HepG2 (cell line): ENCODE results near the gene IFI35. TPM values are rescaled to one million over a fixed set of nuclear protein-coding genes. Genes with fewer than 3 reads are reported as not detected.

Experiments used
- ATAC-seq: fragments of 200-7000 bp; cut with Tn5 transposase; 3 replicates; pipeline ENCODE4 v1.9.1; 2020; ENCODE audit warnings: mild to moderate bottlenecking, moderate library complexity
- BruUV-seq: library from RNA; stranded (reverse); fragments of 400-500 nt; replicated peaks from 2 replicates; lab custom pipeline; 2021; lab: Mats Ljungman, UMichigan
- CTCF ChIA-PET: fragments of 300-600 bp; formaldehyde crosslinking; extraction: SDS; loops from one replicate; lab custom pipeline; 2021; ENCODE audit warnings: low total read pairs, inconsistent platforms, low intra/inter-chr PET ratio; lab: Yijun Ruan, JAX
- POLR2A ChIA-PET: fragments of 350-600 bp; sonication (Branson Sonifier 250); formaldehyde crosslinking; loops from one replicate; lab custom pipeline; 2020; ENCODE audit warnings: antibody characterized with exemption, inconsistent platforms; lab: Yijun Ruan, JAX
- DNase-seq: peaks from one replicate; pipeline ENCODE4 v3.0.0-alpha.2; 2015; ENCODE audit warnings: low spot score
- FAIRE-seq: peaks from 3 replicates; lab custom pipeline; 2011; peaks lifted over from hg19 to GRCh38; lab: Jason Lieb, UNC
- H2AFZ ChIP-seq: one replicate; pipeline ENCODE4 v1.6.1; 2011; ENCODE audit warnings: low read length, inconsistent platforms
- H3K27ac ChIP-seq: fragments of 300-600 bp; 3 replicates; pipeline ENCODE4 v1.8.0; 2011; ENCODE audit warnings: mixed run types, mild to moderate bottlenecking, mixed read lengths, low read length, inconsistent platforms; ENCODE audit not compliant: insufficient read depth; ENCODE audit errors: extremely low read length
- H3K27me3 ChIP-seq, 2 experiments: fragments of 200-600 bp in 1 of 2; 2 replicates in 1 of 2; 3 replicates in 1 of 2; pipeline versions ENCODE4 v1.6.0 to v1.8.0; 2011; ENCODE audit warnings: low read length in 2 of 2, mild to moderate bottlenecking in 2 of 2, moderate library complexity in 2 of 2, inconsistent platforms in 1 of 2; ENCODE audit not compliant: insufficient read depth in 2 of 2, control insufficient read depth in 1 of 2
- H3K36me3 ChIP-seq, 2 experiments: fragments of 200-600 bp in 1 of 2; replicated peaks in 1 of 2; 2 replicates in 1 of 2; 3 replicates in 1 of 2; pipeline versions ENCODE4 v1.5.1 to v1.8.0; 2011; ENCODE audit warnings: low read length in 2 of 2, inconsistent platforms in 1 of 2; ENCODE audit not compliant: insufficient read depth in 2 of 2, control insufficient read depth in 1 of 2
- H3K4me1 ChIP-seq: 2 replicates; pipeline ENCODE4 v1.5.1; 2012; ENCODE audit warnings: low read length, inconsistent platforms; ENCODE audit not compliant: insufficient read depth
- H3K4me2 ChIP-seq: 2 replicates; pipeline ENCODE4 v1.6.0; 2011; ENCODE audit warnings: low read depth, low read length, inconsistent platforms
- H3K4me3 ChIP-seq, 3 experiments: fragments of 200-600 bp in 1 of 3; sonication (generic), shearing (Covaris generic) in 1 of 3; replicated peaks in 1 of 3; 2 replicates each; pipeline ENCODE4 v1.5.1; 2011 to 2016; ENCODE audit warnings: low read length in 3 of 3, inconsistent platforms in 2 of 3, low read depth in 2 of 3, mild to moderate bottlenecking in 2 of 3, control low read depth in 1 of 3, mixed read lengths in 1 of 3; ENCODE audit not compliant: insufficient read depth in 1 of 3
- H3K79me2 ChIP-seq: one replicate; pipeline ENCODE4 v1.6.1; 2011; ENCODE audit warnings: low read length, inconsistent platforms; ENCODE audit not compliant: insufficient read depth
- H3K9ac ChIP-seq: 2 replicates; pipeline ENCODE4 v1.6.0; 2011; ENCODE audit warnings: mild to moderate bottlenecking, low read depth, low read length, inconsistent platforms; ENCODE audit not compliant: insufficient read depth
- H3K9me3 ChIP-seq: 2 replicates; pipeline ENCODE4 v1.5.1; 2012; ENCODE audit warnings: mild to moderate bottlenecking, low read length
- H4K20me1 ChIP-seq: 2 replicates; pipeline ENCODE4 v1.6.0; 2011; ENCODE audit warnings: inconsistent platforms, mild to moderate bottlenecking, low read length, moderate library complexity; ENCODE audit not compliant: insufficient read depth
- AGO2 ChIP-seq: fragments of 200-400 bp; formaldehyde crosslinking; optimal IDR thresholded peaks from 2 replicates; pipeline ENCODE3; 2017; ENCODE audit warnings: mild to moderate bottlenecking, low read depth, low read length, moderate library complexity
- FOXA3 ChIP-seq: IDR thresholded peaks from 2 replicates; pipeline ENCODE4 v1.6.1; 2016; ENCODE audit warnings: missing genetic modification reagents, missing compliant biosample characterization
- RFX1 ChIP-seq: fragments of 450-650 bp; IDR thresholded peaks from 2 replicates; pipeline ENCODE4 v1.6.1; 2017
- RFX3 ChIP-seq: IDR thresholded peaks from 2 replicates; pipeline ENCODE4 v1.6.1; 2016; ENCODE audit warnings: missing biosample characterization, missing genetic modification reagents
- ZNF687 ChIP-seq: sonication (generic); formaldehyde crosslinking; IDR thresholded peaks from 2 replicates; pipeline ENCODE4 v1.5.1; 2020; ENCODE audit warnings: mild to moderate bottlenecking, missing genetic modification reagents, moderate library complexity
- WGBS: methylation state at CpG from one replicate; pipeline ENCODE4 v1.1.6; 2017; ENCODE audit warnings: low lambda C conversion rate; 5-methylcytosine and 5-hydroxymethylcytosine counted together
- in situ Hi-C: cut with HindIII; loops from 2 replicates; pipeline ENCODE4 v1.10.0; 2017; ENCODE audit warnings: low pct_unique_long_range_greater_than_20kb; ENCODE audit not compliant: extremely low pct_ligation_motif_present
- intact Hi-C: fragments of 100-400 bp; cut with micrococcal nuclease; formaldehyde crosslinking; loops from one replicate; pipeline ENCODE4 v1.10.0; 2022; ENCODE audit not compliant: unreplicated experiment
- polyA plus RNA-seq, 8 experiments: library from polyadenylated mRNA; depleted of rRNA in 3 of 8; stranded (reverse) in 7 of 8; unstranded in 1 of 8; fragments of >200 nt; fragmentation: Illumina TruSeq in 4 of 8; extraction: Trizol in 4 of 8; gene quantifications; 2 replicates each; pipeline versions ENCODE4 v1.2.1 to v1.2.3, GENCODE V29; 2011 to 2016; ENCODE audit warnings: low read depth in 4 of 8, missing spikeins in 1 of 8, mixed read lengths in 1 of 8; ENCODE audit not compliant: insufficient read depth in 1 of 8
- total RNA-seq, 5 experiments: library from RNA; depleted of rRNA; stranded (reverse); fragments of >200 nt; fragmentation: Illumina TruSeq; extraction: Trizol; gene quantifications; 2 replicates each; pipeline ENCODE4 v1.2.3, GENCODE V29; 2016; ENCODE audit warnings: low read depth in 1 of 5

The IFI35 gene
- total and polyA plus RNA-seq, 2 of the 13 experiments (the other 11 are each of a cell fraction or from before 2014, with no cell fraction given) = 28.9 to 38.1 TPM

GRCh38 chr17:43018008-43018853 lies 11.6 kb downstream of the IFI35 start:
- no peak for DNase-seq
- intact Hi-C loops = no loop called here
- Histone ChIP-seq H4K20me1 (no peaks in the 10 kb centered on the region), H3K9ac (no peak overlapping the region), H3K4me1 (peaks cover 62% of the 10 kb centered on the region), H3K27ac (no peak overlapping the region), H3K79me2 (peaks cover 26% of the 10 kb centered on the region), H3K9me3 (no peaks in the 10 kb centered on the region), H3K36me3 (peaks cover 30 to 63% of the 10 kb centered on the region in 2 experiments), H2AFZ (no peak overlapping the region), H3K4me2 (no peak overlapping the region), H3K27me3 (no peaks in the 10 kb centered on the region; a peak in 1 of 5 replicates), H3K4me3 (no peak overlapping the region)
- 97% methylated on average over 17 of the region's 19 CpGs for WGBS
- POLR2A ChIA-PET = interaction anchor here (0.6 to 4.5 kb wide), 3 partner anchors 7 to 630 kb away, joined by 3 to 55 read pairs (median 7); partner anchors contain the start of genes RPL27 and STAT3
- no peak for ATAC-seq
- CTCF ChIA-PET = no interaction called here
- in situ Hi-C loops = no loop called here
- no peak for FAIRE-seq
- TF ChIP-seq FOXA3 (no peak), AGO2 (peak; percentile 33), RFX3 (CRISPR knock-in tag) (peak; percentile 65), ZNF687 (CRISPR knock-in tag) (peak; percentile 33), RFX1 (peak; percentile 81)
- no TSS peak for BruUV-seq
